Heart left ventricle (tissue), 13 donors: ENCODE measurements around the gene TBCE.

Experiments
- CTCF ChIP-seq, 12 donors: fragments of 200-600 bp; sonication (generic) in 4 of 12; IDR thresholded peaks; one replicate each; pipeline versions ENCODE4 v1.5.0 to v1.8.0; 2018 to 2022; ENCODE audit warnings: antibody characterized with exemption in 12 of 12, mild to moderate bottlenecking in 5 of 12
- POLR2A ChIP-seq, 2 donors: fragments of 450-650 bp; IDR thresholded peaks; one replicate each; pipeline ENCODE4 v1.6.1; 2017; ENCODE audit warnings: antibody characterized with exemption in 2 of 2, mild to moderate bottlenecking in 2 of 2, moderate library complexity in 2 of 2
- donor health status: ischemic (EF 13 %, LVEDD 7.1; RV severe dilation, severe dysfunction).
- donor health status: DM: no; HTN: yes; CAD: no.
- donor health status: DM: no; HTN: no; CAD: no.
- donor health status: ischemic (EF 25% LVEDD 6.9; RV normal size, moderate dysfunction).
- donor health status: ischemic (EF 25% LVEDD 5.7; RV mildly dilated, moderate dysfunction).
- donor health status: ischemic (EF 35%, LVEDD 5.7; RV mildly dilated, moderate dysfunction).
- donor health status: nonischemic (EF 11% LVEDD 7.7; RV severe dilation, severe dysfunction).
- donor health status: DM: yes; HTN: yes; CAD: no.
- donor health status: PGD.
- donor health status: ischemic (EF 29% LVEDD 5.4; RV normal size, mild dysfunction).
- donor health status: nonischemic (EF 23%, LVEDD 6.1; RV moderate dilation, normal function).

GRCh38 chr1:235495030-235495429 lies 127.8 kb downstream of the TBCE start:
- TF ChIP-seq CTCF (IDR thresholded peaks at IDR 0.05), result no peak
- TF ChIP-seq POLR2A (IDR thresholded peaks at IDR 0.05), result no peak
